Lower leg skin (tissue), 4 donors: ENCODE measurements around the gene RXRA. TPM values are rescaled to one million over a fixed set of nuclear protein-coding genes. Genes with fewer than 3 reads are reported as not detected.

ENCODE experiments used
- DNase-seq, 2 donors: peaks; one replicate each; pipeline ENCODE4 v3.0.0-alpha.2; 2019; ENCODE audit warnings: low spot score in 2 of 2
- H3K4me3 ChIP-seq: fragments of 200-600 bp; sonication (generic); 2 replicates; pipeline ENCODE4 v1.5.1; 2017; ENCODE audit warnings: mild to moderate bottlenecking, low read depth; ENCODE audit not compliant: poor library complexity, severe bottlenecking
- POLR2A ChIP-seq, 2 donors: fragments of 450-650 bp; IDR thresholded peaks; one replicate each; pipeline ENCODE4 v1.6.1; 2016 to 2017; ENCODE audit warnings: antibody characterized with exemption in 2 of 2, mild to moderate bottlenecking in 1 of 2, moderate library complexity in 1 of 2
- WGBS, 2 donors: methylation state at CpG; one replicate each; pipeline ENCODE4 v1.1.5; 2018; 5-methylcytosine and 5-hydroxymethylcytosine counted together
- intact Hi-C: fragments of 100-400 bp; cut with DNase I; formaldehyde crosslinking; loops from one replicate; pipeline ENCODE4 v1.15.0; 2023; ENCODE audit warnings: low total_unique reads
- total RNA-seq, 4 donors: library from RNA; depleted of rRNA; stranded (reverse); fragments of >200 nt; gene quantifications; one replicate each; pipeline ENCODE4 v1.1.0, GENCODE V29; 2016
- TF ChIP-seq, protein P1 (sequence below), 3 donors: fragments of 450-650 bp; IDR thresholded peaks; one replicate each; pipeline ENCODE4 v1.5.1; 2016; ENCODE audit warnings: antibody characterized with exemption in 3 of 3, mild to moderate bottlenecking in 3 of 3, moderate library complexity in 2 of 3

The RXRA gene
- total RNA-seq, 4 donors from 2014 or later: 143 to 242 (median 166) TPM

GRCh38 chr9:134358662-134359319 is 32.5 kb downstream of the RXRA start:
- TF ChIP-seq, protein P1, sequence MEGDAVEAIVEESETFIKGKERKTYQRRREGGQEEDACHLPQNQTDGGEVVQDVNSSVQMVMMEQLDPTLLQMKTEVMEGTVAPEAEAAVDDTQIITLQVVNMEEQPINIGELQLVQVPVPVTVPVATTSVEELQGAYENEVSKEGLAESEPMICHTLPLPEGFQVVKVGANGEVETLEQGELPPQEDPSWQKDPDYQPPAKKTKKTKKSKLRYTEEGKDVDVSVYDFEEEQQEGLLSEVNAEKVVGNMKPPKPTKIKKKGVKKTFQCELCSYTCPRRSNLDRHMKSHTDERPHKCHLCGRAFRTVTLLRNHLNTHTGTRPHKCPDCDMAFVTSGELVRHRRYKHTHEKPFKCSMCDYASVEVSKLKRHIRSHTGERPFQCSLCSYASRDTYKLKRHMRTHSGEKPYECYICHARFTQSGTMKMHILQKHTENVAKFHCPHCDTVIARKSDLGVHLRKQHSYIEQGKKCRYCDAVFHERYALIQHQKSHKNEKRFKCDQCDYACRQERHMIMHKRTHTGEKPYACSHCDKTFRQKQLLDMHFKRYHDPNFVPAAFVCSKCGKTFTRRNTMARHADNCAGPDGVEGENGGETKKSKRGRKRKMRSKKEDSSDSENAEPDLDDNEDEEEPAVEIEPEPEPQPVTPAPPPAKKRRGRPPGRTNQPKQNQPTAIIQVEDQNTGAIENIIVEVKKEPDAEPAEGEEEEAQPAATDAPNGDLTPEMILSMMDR (IDR thresholded peaks at IDR 0.05): no peak
- TF ChIP-seq POLR2A (IDR thresholded peaks at IDR 0.05): no peak
- H3K4me3 ChIP-seq: no peak overlapping the region
- WGBS, 2 donors: 40 to 49% methylated on average over 16 to 17 of the region's 17 CpGs
- no peak for DNase-seq
- intact Hi-C loops: no loop called here

- TF ChIP-seq, protein P1 (IDR thresholded peaks at IDR 0.05): no peak
- no peak for TF ChIP-seq POLR2A (IDR thresholded peaks at IDR 0.05)
- intact Hi-C loops: no loop called here
- 52 to 74% methylated on average over 12 to 21 of the region's 23 CpGs for WGBS, 2 donors
- H3K4me3 ChIP-seq: no peak overlapping the region
- no peak for DNase-seq
Observed at GRCh38 chr9:134359493-134360179, 33.4 kb downstream of the RXRA start.

GRCh38 chr9:134360180-134360759 is 34.0 kb downstream of the RXRA start:
- no peak for TF ChIP-seq POLR2A (IDR thresholded peaks at IDR 0.05)
- TF ChIP-seq, protein P1 (IDR thresholded peaks at IDR 0.05): no peak
- intact Hi-C loops: no loop called here
- 59 to 75% methylated on average over 16 to 24 of the region's 30 CpGs for WGBS, 2 donors
- no peak overlapping the region for H3K4me3 ChIP-seq
- DNase-seq: no peak

- 50 to 56% methylated on average over 6 to 14 of the region's 14 CpGs for WGBS, 2 donors
- no peak for DNase-seq
- intact Hi-C loops: no loop called here
- TF ChIP-seq POLR2A (IDR thresholded peaks at IDR 0.05): no peak
- TF ChIP-seq, protein P1 (IDR thresholded peaks at IDR 0.05): no peak
- no peak overlapping the region for H3K4me3 ChIP-seq
Observed at GRCh38 chr9:134360897-134361296, 34.6 kb downstream of the RXRA start.

GRCh38 chr9:134361426-134361825 is 35.2 kb downstream of the RXRA start:
- 48 to 68% methylated on average over 14 to 16 of the region's 16 CpGs for WGBS, 2 donors
- no peak overlapping the region for H3K4me3 ChIP-seq
- intact Hi-C loops: no loop called here
- TF ChIP-seq POLR2A (IDR thresholded peaks at IDR 0.05): no peak
- TF ChIP-seq, protein P1 (IDR thresholded peaks at IDR 0.05): no peak
- no peak for DNase-seq
